PC-3 (cell line): Measurements from ENCODE around the gene TUBB1. TPM values are rescaled to one million over a fixed set of nuclear protein-coding genes. Genes with fewer than 3 reads are reported as not detected.

Experiments used
- ATAC-seq: fragments of 200-7000 bp; cut with Tn5 transposase; 2 replicates; pipeline ENCODE4 v1.9.1; 2020; ENCODE audit warnings: mild to moderate bottlenecking, moderate library complexity
- BruUV-seq: library from RNA; stranded (reverse); fragments of 400-500 nt; replicated peaks from 2 replicates; lab custom pipeline; 2021; lab: Mats Ljungman, UMichigan
- CTCF ChIA-PET: fragments of 300-600 bp; sonication (Branson Sonifier 250); formaldehyde crosslinking; loops from one replicate; lab custom pipeline; 2022; ENCODE audit warnings: antibody characterized with exemption; lab: Charles Lee
- POLR2A ChIA-PET: fragments of 300-600 bp; sonication (Branson Sonifier 250); formaldehyde crosslinking; loops from one replicate; lab custom pipeline; 2022; ENCODE audit warnings: antibody characterized with exemption; ENCODE audit not compliant: unreplicated experiment; lab: Charles Lee
- DNase-seq: peaks from one replicate; pipeline ENCODE4 v3.0.0-alpha.2; 2015
- H2AFZ ChIP-seq: fragments of 300-600 bp; sonication (generic); 2 replicates; pipeline ENCODE4 v1.6.0; 2016; ENCODE audit warnings: antibody characterized with exemption, low read length
- H3F3A ChIP-seq: fragments of 300-600 bp; sonication (generic); one replicate; pipeline ENCODE4 v1.6.0; 2017; ENCODE audit warnings: antibody characterized with exemption, low read length, control low read depth, mild to moderate bottlenecking; ENCODE audit not compliant: unreplicated experiment
- H3K27ac ChIP-seq: fragments of 300-600 bp; sonication (generic); 2 replicates; pipeline ENCODE4 v1.5.1; 2016; ENCODE audit warnings: mild to moderate bottlenecking, low read length
- H3K27me3 ChIP-seq: fragments of 300-600 bp; sonication (generic); 2 replicates; pipeline ENCODE4 v1.6.1; 2016; ENCODE audit warnings: low read length, mixed read lengths
- H3K36me3 ChIP-seq: fragments of 300-600 bp; sonication (generic); 2 replicates; pipeline ENCODE4 v1.6.1; 2016; ENCODE audit warnings: low read depth, mixed run types, low read length, mixed read lengths
- H3K4me1 ChIP-seq: fragments of 300-600 bp; sonication (generic); 2 replicates; pipeline ENCODE4 v1.5.1; 2016; ENCODE audit warnings: low read length; ENCODE audit not compliant: insufficient read depth
- H3K4me2 ChIP-seq: fragments of 300-600 bp; sonication (generic); 2 replicates; pipeline ENCODE4 v1.6.0; 2016; ENCODE audit warnings: low read length
- H3K4me3 ChIP-seq: fragments of 300-600 bp; sonication (generic); 2 replicates; pipeline ENCODE4 v1.5.1; 2016; ENCODE audit warnings: mild to moderate bottlenecking, low read length, mixed read lengths
- H3K79me2 ChIP-seq: fragments of 300-600 bp; sonication (generic); 2 replicates; pipeline ENCODE4 v1.6.1; 2017; ENCODE audit warnings: low read length, mixed read lengths
- H3K9ac ChIP-seq: fragments of 300-600 bp; sonication (generic); 2 replicates; pipeline ENCODE4 v1.6.0; 2016; ENCODE audit warnings: mild to moderate bottlenecking, low read length
- H3K9me2 ChIP-seq: fragments of 300-600 bp; sonication (generic); replicated peaks from 2 replicates; pipeline ENCODE4 v1.6.1; 2016; ENCODE audit warnings: mixed run types, low read length, mixed read lengths
- H3K9me3 ChIP-seq: fragments of 300-600 bp; sonication (generic); 2 replicates; pipeline ENCODE4 v1.6.1; 2016; ENCODE audit warnings: low read length, mixed read lengths
- H4K20me1 ChIP-seq: fragments of 300-600 bp; sonication (generic); 2 replicates; pipeline ENCODE4 v1.6.1; 2016; ENCODE audit warnings: low read length, mixed read lengths
- EZH2 ChIP-seq: fragments of 300-600 bp; sonication (generic); IDR thresholded peaks from one replicate; pipeline ENCODE4 v1.6.1; 2017; ENCODE audit warnings: antibody characterized with exemption, mild to moderate bottlenecking, low read length; ENCODE audit not compliant: unreplicated experiment
- EZH2phosphoT487 ChIP-seq: fragments of 300-600 bp; sonication (generic); IDR thresholded peaks from 2 replicates; pipeline ENCODE4 v1.6.1; 2018; ENCODE audit warnings: mild to moderate bottlenecking, antibody characterized with exemption, low read length, borderline replicate concordance
- intact Hi-C: fragments of 100-400 bp; cut with micrococcal nuclease; formaldehyde crosslinking; loops from 2 replicates; pipeline ENCODE4 v1.9.0; 2023
- total RNA-seq: library from RNA; depleted of rRNA; stranded (reverse); fragments of >200 nt; gene quantifications from 2 replicates; pipeline ENCODE4 v1.2.3, GENCODE V29; 2014
- TF ChIP-seq, protein P1 (sequence below): fragments of 300-600 bp; sonication (generic); conservative IDR thresholded peaks from 2 replicates; pipeline ENCODE4 v1.5.1; 2017; ENCODE audit warnings: antibody characterized with exemption, low read depth, mild to moderate bottlenecking, low read length

TUBB1 gene
- total RNA-seq, 1 experiment from 2014 or later: not detected

DNA sequence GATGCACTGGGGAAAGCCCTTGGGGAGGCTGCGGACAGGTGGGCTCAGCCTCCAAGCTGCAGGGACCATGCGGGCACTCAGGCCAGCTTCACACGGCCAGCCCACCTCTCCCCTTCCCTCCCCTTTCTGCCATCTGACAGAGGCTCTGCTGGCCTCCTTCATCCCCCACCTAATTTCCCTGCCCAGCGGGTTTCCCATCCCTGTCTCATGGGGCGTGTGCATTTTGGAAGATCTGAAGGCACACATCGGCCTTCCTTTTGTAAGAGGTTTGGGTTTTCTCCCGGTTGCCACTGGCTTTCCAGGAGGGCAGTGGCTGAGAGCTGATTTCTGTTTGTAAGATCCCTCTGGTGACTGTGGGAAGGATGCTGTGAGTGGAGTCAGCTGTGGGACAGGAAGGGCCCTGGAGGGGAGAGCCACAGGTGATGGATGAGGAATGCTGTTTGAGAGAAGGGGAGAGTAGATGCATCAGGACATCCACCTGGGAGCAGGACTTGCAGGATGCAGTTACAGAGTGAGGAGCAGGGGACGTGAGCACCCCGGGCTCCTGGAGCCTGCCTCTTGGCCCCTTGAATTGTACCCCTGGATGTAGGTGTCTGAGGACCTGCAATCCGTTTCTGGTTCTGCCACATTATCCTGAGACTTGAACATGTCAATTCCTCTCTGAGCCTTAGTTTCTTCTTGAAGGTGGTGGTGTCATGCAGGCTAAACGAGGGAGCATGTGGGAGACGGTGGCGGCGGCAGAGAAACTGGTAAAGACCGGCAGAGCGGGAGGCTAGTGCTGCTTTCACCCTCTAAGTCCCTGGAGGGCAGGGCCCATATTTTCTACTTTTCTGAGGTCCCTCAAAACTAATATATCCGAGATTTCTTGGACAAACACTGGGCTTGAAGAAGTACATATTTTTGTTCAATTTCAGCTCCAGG is 5.9 kb upstream of the TUBB1 start:
- intact Hi-C loops: no loop called here
- no peak for DNase-seq

DNA sequence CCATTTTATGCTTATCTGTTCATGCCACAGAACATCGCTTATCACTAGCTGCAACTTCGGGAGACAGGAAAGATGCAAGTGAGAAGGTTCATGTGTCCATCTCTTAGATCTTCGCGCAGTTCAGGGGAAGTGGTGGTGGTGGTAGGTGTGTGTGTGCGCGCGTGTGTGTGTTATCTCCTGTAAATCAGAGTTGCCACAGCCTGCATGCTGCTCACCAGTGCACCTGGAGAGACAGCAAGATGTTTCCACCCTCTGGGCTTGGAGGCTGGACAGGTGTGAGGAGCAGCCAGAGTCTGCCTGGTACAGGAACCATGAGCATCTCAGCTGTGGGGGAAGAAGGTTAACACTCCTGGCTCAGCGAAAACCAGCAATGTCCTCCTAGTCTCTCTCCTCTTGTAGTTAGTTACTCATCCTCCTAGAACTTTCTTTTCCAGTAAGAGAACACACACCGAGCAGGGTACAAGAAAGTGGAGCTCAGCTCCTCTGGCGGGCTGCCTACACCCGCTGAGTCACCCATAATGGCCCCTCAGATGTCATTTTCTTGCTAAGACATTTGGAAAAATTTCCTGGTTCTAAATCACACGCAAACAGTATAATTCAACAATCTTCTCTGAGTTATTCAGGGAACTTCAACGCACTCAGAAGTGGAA is 5.1 kb upstream of the TUBB1 start:
- Histone ChIP-seq H4K20me1 (no peaks in the 10 kb centered on the region), H3K4me1 (peaks cover 29% of the 10 kb centered on the region), H3K36me3 (no peaks in the 10 kb centered on the region), H3K4me3 (no peak overlapping the region), H3K79me2 (no peaks in the 10 kb centered on the region), H2AFZ (no peak overlapping the region), H3K27ac (no peak overlapping the region), H3F3A (no peaks in the 10 kb centered on the region), H3K9ac (no peak overlapping the region), H3K9me3 (no peaks in the 10 kb centered on the region), H3K4me2 (no peak overlapping the region), H3K27me3 (no peaks in the 10 kb centered on the region), H3K9me2 (no peaks in the 10 kb centered on the region)
- no TSS peak for BruUV-seq
- no peak for DNase-seq
- intact Hi-C loops: no loop called here
- ChIA-PET CTCF (no interaction called here), POLR2A (no interaction called here)
- TF ChIP-seq EZH2 (no peak), EZH2phosphoT487 (no peak)
- TF ChIP-seq, protein P1, sequence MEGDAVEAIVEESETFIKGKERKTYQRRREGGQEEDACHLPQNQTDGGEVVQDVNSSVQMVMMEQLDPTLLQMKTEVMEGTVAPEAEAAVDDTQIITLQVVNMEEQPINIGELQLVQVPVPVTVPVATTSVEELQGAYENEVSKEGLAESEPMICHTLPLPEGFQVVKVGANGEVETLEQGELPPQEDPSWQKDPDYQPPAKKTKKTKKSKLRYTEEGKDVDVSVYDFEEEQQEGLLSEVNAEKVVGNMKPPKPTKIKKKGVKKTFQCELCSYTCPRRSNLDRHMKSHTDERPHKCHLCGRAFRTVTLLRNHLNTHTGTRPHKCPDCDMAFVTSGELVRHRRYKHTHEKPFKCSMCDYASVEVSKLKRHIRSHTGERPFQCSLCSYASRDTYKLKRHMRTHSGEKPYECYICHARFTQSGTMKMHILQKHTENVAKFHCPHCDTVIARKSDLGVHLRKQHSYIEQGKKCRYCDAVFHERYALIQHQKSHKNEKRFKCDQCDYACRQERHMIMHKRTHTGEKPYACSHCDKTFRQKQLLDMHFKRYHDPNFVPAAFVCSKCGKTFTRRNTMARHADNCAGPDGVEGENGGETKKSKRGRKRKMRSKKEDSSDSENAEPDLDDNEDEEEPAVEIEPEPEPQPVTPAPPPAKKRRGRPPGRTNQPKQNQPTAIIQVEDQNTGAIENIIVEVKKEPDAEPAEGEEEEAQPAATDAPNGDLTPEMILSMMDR: no peak
- no peak for ATAC-seq

More for the DNA sequence above, 5.9 kb upstream of the TUBB1 start:
- Histone ChIP-seq H3K9me3 (no peaks in the 10 kb centered on the region), H3K9ac (no peak overlapping the region), H3F3A (no peaks in the 10 kb centered on the region), H3K9me2 (no peaks in the 10 kb centered on the region), H3K4me2 (no peak overlapping the region), H3K4me3 (no peak overlapping the region), H3K27ac (no peak overlapping the region), H3K4me1 (peaks cover 29% of the 10 kb centered on the region), H3K79me2 (no peaks in the 10 kb centered on the region), H2AFZ (no peak overlapping the region), H3K27me3 (no peaks in the 10 kb centered on the region), H3K36me3 (no peaks in the 10 kb centered on the region), H4K20me1 (no peaks in the 10 kb centered on the region)
- CTCF ChIA-PET: no interaction called here
- no peak for TF ChIP-seq EZH2
- no peak for TF ChIP-seq EZH2phosphoT487
- TF ChIP-seq, protein P1: no peak
- POLR2A ChIA-PET: no interaction called here
- no peak for ATAC-seq
- no TSS peak for BruUV-seq
